Erythroblast (primary cell): ENCODE measurements around the gene OBSCN.

Experiments
- DNase-seq, 2 experiments: peaks; one replicate each; lab custom pipeline; 2025; lab: John Stamatoyannopoulos, UW
- GATA1 ChIP-seq: IDR thresholded peaks from 2 replicates; pipeline ENCODE4 v1.6.1; 2011; ENCODE audit warnings: low read depth, mild to moderate bottlenecking, control low read depth, low read length, moderate library complexity
- POLR2A ChIP-seq: IDR thresholded peaks from 2 replicates; pipeline ENCODE4 v1.6.1; 2011; ENCODE audit warnings: mild to moderate bottlenecking, low read length

Gene OBSCN

GRCh38 chr1:228415221-228415620 lies 207.4 kb downstream of the OBSCN start:
- DNase-seq, result no peak
- no peak for TF ChIP-seq POLR2A
- no peak for TF ChIP-seq GATA1

- DNase-seq, result no peak
- TF ChIP-seq POLR2A (no peak), GATA1 (no peak)
Observed at GRCh38 chr1:228415853-228416216, 208.0 kb downstream of the OBSCN start.

GRCh38 chr1:228416217-228416933 lies 208.5 kb downstream of the OBSCN start, which contains the start of gene TRIM17:
TRIM17 (minus strand) TSS chr1:228416861; CDS start chr1:228415072, 1,789 bp downstream.
- DNase-seq, result peak in 1 of 2 experiments; percentile 19
- TF ChIP-seq POLR2A, result no peak
- TF ChIP-seq GATA1, result no peak

- TF ChIP-seq GATA1, result no peak
- no peak for TF ChIP-seq POLR2A
- no peak for DNase-seq
Observed at GRCh38 chr1:228417061-228417460, 209.2 kb downstream of the OBSCN start.

- no peak for TF ChIP-seq POLR2A
- no peak for TF ChIP-seq GATA1
- DNase-seq, result peak; percentile 36 to 39
Observed at GRCh38 chr1:228417483-228418203, 209.8 kb downstream of the OBSCN start.

GRCh38 chr1:228420968-228421826 lies 213.4 kb downstream of the OBSCN start:
- peak; percentile 34 to 81 for DNase-seq
- TF ChIP-seq GATA1, result no peak
- no peak for TF ChIP-seq POLR2A

- DNase-seq, result no peak
- TF ChIP-seq GATA1, result no peak
- no peak for TF ChIP-seq POLR2A
Observed at GRCh38 chr1:228423404-228424053, 215.7 kb downstream of the OBSCN start.

GRCh38 chr1:228424685-228425660 lies 217.1 kb downstream of the OBSCN start:
- no peak for DNase-seq
- TF ChIP-seq POLR2A, result no peak
- TF ChIP-seq GATA1, result no peak

- DNase-seq, result no peak
- TF ChIP-seq GATA1, result no peak
- TF ChIP-seq POLR2A, result no peak
Observed at GRCh38 chr1:228426518-228427175, 218.8 kb downstream of the OBSCN start.

GRCh38 chr1:228428412-228428811 lies 220.6 kb downstream of the OBSCN start:
- TF ChIP-seq POLR2A (no peak), GATA1 (no peak)
- DNase-seq, result no peak
